Measurements from ENCODE around the gene GNG8.

GNG8 gene

GRCh38 chr19:46660008-46660517 lies 24.1 kb upstream of the GNG8 start:
- no peaks in the 10 kb centered on the region for H3K36me3 ChIP-seq (ENCODE audit: control insufficient read depth, insufficient read depth, low read length)
- H3K9me3 ChIP-seq (ENCODE audit: control insufficient read depth, insufficient read depth, low read length): no peaks in the 10 kb centered on the region
- no peak overlapping the region for H3K9ac ChIP-seq (ENCODE audit: low read depth, low read length)
- peak overlapping the region; percentile 67 for H3K4me3 ChIP-seq (ENCODE audit: low read depth, low read length)
- H3K27me3 ChIP-seq (ENCODE audit: control insufficient read depth, insufficient read depth, low read length): no peaks in the 10 kb centered on the region
- H3K4me1 ChIP-seq (ENCODE audit: control insufficient read depth, insufficient read depth, low read length): peaks cover 5% of the 10 kb centered on the region

- Histone ChIP-seq H3K4me1 (ENCODE audit: control insufficient read depth, insufficient read depth, low read length) (peaks cover 7% of the 10 kb centered on the region), H3K9me3 (ENCODE audit: control insufficient read depth, insufficient read depth, low read length) (no peaks in the 10 kb centered on the region), H3K36me3 (ENCODE audit: control insufficient read depth, insufficient read depth, low read length) (no peaks in the 10 kb centered on the region), H3K27me3 (ENCODE audit: control insufficient read depth, insufficient read depth, low read length) (no peaks in the 10 kb centered on the region), H3K9ac (ENCODE audit: low read depth, low read length) (no peak overlapping the region), H3K4me3 (ENCODE audit: low read depth, low read length) (peak overlapping the region; percentile 67)
Measured at GRCh38 chr19:46659151-46660007, 23.4 kb upstream of the GNG8 start.

- H3K4me1 ChIP-seq (ENCODE audit: control insufficient read depth, insufficient read depth, low read length): peaks cover 12% of the 10 kb centered on the region
- H3K9ac ChIP-seq (ENCODE audit: low read depth, low read length): no peak overlapping the region
- H3K4me3 ChIP-seq (ENCODE audit: low read depth, low read length): no peak overlapping the region
- no peaks in the 10 kb centered on the region for H3K36me3 ChIP-seq (ENCODE audit: control insufficient read depth, insufficient read depth, low read length)
- H3K27me3 ChIP-seq (ENCODE audit: control insufficient read depth, insufficient read depth, low read length): no peaks in the 10 kb centered on the region
- no peaks in the 10 kb centered on the region for H3K9me3 ChIP-seq (ENCODE audit: control insufficient read depth, insufficient read depth, low read length)
Measured at GRCh38 chr19:46656541-46656940, 20.5 kb upstream of the GNG8 start.

- Histone ChIP-seq H3K4me1 (ENCODE audit: control insufficient read depth, insufficient read depth, low read length) (peaks cover 12% of the 10 kb centered on the region), H3K27me3 (ENCODE audit: control insufficient read depth, insufficient read depth, low read length) (peaks cover 8% of the 10 kb centered on the region), H3K9me3 (ENCODE audit: control insufficient read depth, insufficient read depth, low read length) (no peaks in the 10 kb centered on the region), H3K36me3 (ENCODE audit: control insufficient read depth, insufficient read depth, low read length) (no peaks in the 10 kb centered on the region), H3K9ac (ENCODE audit: low read depth, low read length) (no peak overlapping the region), H3K4me3 (ENCODE audit: low read depth, low read length) (no peak overlapping the region)
Measured at GRCh38 chr19:46654621-46655152, 18.7 kb upstream of the GNG8 start.

GRCh38 chr19:46650445-46650844 lies 14.4 kb upstream of the GNG8 start:
- Histone ChIP-seq H3K27me3 (ENCODE audit: control insufficient read depth, insufficient read depth, low read length) (peaks cover 39% of the 10 kb centered on the region), H3K4me3 (ENCODE audit: low read depth, low read length) (no peak overlapping the region), H3K9ac (ENCODE audit: low read depth, low read length) (no peak overlapping the region), H3K4me1 (ENCODE audit: control insufficient read depth, insufficient read depth, low read length) (peaks cover 11% of the 10 kb centered on the region), H3K9me3 (ENCODE audit: control insufficient read depth, insufficient read depth, low read length) (no peaks in the 10 kb centered on the region), H3K36me3 (ENCODE audit: control insufficient read depth, insufficient read depth, low read length) (no peaks in the 10 kb centered on the region)

- Histone ChIP-seq H3K4me3 (ENCODE audit: low read depth, low read length) (peak overlapping the region; percentile 50), H3K9ac (ENCODE audit: low read depth, low read length) (no peak overlapping the region), H3K36me3 (ENCODE audit: control insufficient read depth, insufficient read depth, low read length) (no peaks in the 10 kb centered on the region), H3K27me3 (ENCODE audit: control insufficient read depth, insufficient read depth, low read length) (peaks cover 39% of the 10 kb centered on the region), H3K4me1 (ENCODE audit: control insufficient read depth, insufficient read depth, low read length) (peaks cover 9% of the 10 kb centered on the region), H3K9me3 (ENCODE audit: control insufficient read depth, insufficient read depth, low read length) (no peaks in the 10 kb centered on the region)
Measured at GRCh38 chr19:46648961-46649960, 13.3 kb upstream of the GNG8 start.

- Histone ChIP-seq H3K36me3 (ENCODE audit: control insufficient read depth, insufficient read depth, low read length) (no peaks in the 10 kb centered on the region), H3K9ac (ENCODE audit: low read depth, low read length) (no peak overlapping the region), H3K9me3 (ENCODE audit: control insufficient read depth, insufficient read depth, low read length) (no peaks in the 10 kb centered on the region), H3K27me3 (ENCODE audit: control insufficient read depth, insufficient read depth, low read length) (peaks cover 39% of the 10 kb centered on the region), H3K4me1 (ENCODE audit: control insufficient read depth, insufficient read depth, low read length) (peaks cover 6% of the 10 kb centered on the region), H3K4me3 (ENCODE audit: low read depth, low read length) (peak overlapping the region; percentile 18)
Measured at GRCh38 chr19:46648060-46648960, 12.3 kb upstream of the GNG8 start.

GRCh38 chr19:46646402-46646801 lies 10.4 kb upstream of the GNG8 start:
- H3K4me1 ChIP-seq (ENCODE audit: control insufficient read depth, insufficient read depth, low read length): peaks cover 6% of the 10 kb centered on the region
- H3K9me3 ChIP-seq (ENCODE audit: control insufficient read depth, insufficient read depth, low read length): no peaks in the 10 kb centered on the region
- peaks cover 44% of the 10 kb centered on the region for H3K27me3 ChIP-seq (ENCODE audit: control insufficient read depth, insufficient read depth, low read length)
- H3K4me3 ChIP-seq (ENCODE audit: low read depth, low read length): no peak overlapping the region
- no peaks in the 10 kb centered on the region for H3K36me3 ChIP-seq (ENCODE audit: control insufficient read depth, insufficient read depth, low read length)
- H3K9ac ChIP-seq (ENCODE audit: low read depth, low read length): no peak overlapping the region

GRCh38 chr19:46644720-46645119 lies 8.7 kb upstream of the GNG8 start:
- Histone ChIP-seq H3K9ac (ENCODE audit: low read depth, low read length) (no peak overlapping the region), H3K4me1 (ENCODE audit: control insufficient read depth, insufficient read depth, low read length) (peaks cover 8% of the 10 kb centered on the region), H3K4me3 (ENCODE audit: low read depth, low read length) (no peak overlapping the region), H3K27me3 (ENCODE audit: control insufficient read depth, insufficient read depth, low read length) (peaks cover 50% of the 10 kb centered on the region), H3K36me3 (ENCODE audit: control insufficient read depth, insufficient read depth, low read length) (no peaks in the 10 kb centered on the region), H3K9me3 (ENCODE audit: control insufficient read depth, insufficient read depth, low read length) (no peaks in the 10 kb centered on the region)

GRCh38 chr19:46640656-46641055 lies 4.7 kb upstream of the GNG8 start:
- no peak overlapping the region for H3K9ac ChIP-seq (ENCODE audit: low read depth, low read length)
- H3K27me3 ChIP-seq (ENCODE audit: control insufficient read depth, insufficient read depth, low read length): peaks cover 47% of the 10 kb centered on the region
- H3K4me3 ChIP-seq (ENCODE audit: low read depth, low read length): no peak overlapping the region
- H3K9me3 ChIP-seq (ENCODE audit: control insufficient read depth, insufficient read depth, low read length): no peaks in the 10 kb centered on the region
- peaks cover 10% of the 10 kb centered on the region for H3K4me1 ChIP-seq (ENCODE audit: control insufficient read depth, insufficient read depth, low read length)
- H3K36me3 ChIP-seq (ENCODE audit: control insufficient read depth, insufficient read depth, low read length): no peaks in the 10 kb centered on the region

Data from iPS-15b (cell line).